Eye (tissue), 1 donor: ENCODE measurements around the gene MAGI1.

Source experiments
- DNase-seq: peaks from one replicate; pipeline ENCODE4 v3.0.0-alpha.2; 2015

Gene MAGI1

DNA sequence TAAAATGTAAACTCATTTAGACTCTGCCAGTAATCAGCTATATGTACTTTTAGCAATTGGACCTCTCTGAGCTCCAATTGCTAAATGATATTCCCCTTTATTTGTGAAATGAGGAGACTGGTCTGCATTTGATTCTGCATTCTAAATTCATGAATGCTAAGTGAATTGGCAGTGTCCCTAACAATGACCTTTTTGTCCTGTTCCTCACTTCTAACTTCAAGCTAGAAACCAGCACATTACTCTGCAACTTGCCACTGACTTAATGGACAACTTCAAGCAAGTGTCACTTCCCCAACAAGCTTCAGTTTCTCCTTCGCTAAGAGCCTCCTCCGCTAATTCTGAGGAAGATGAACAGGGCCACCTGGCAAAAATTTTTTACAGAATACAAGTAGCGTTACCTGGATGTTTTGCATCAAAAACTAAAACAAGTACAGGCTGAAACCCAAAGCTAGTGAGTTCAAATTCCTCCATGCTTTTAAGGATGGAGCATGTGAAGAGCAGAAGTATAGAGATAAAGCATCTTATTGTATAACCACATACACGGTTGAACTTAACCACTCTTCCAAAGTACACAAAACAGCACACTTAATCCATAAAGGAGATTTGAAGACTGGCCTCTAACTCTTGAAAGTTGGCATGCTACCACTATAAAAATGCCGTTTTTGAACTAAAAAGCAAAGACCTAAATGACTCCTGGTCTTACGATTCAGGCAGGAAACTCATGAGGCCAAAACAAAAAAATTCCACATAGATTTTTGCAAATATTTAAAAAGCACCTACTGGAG, 207.6 kb downstream of the MAGI1 start:
- no peak for DNase-seq

DNA sequence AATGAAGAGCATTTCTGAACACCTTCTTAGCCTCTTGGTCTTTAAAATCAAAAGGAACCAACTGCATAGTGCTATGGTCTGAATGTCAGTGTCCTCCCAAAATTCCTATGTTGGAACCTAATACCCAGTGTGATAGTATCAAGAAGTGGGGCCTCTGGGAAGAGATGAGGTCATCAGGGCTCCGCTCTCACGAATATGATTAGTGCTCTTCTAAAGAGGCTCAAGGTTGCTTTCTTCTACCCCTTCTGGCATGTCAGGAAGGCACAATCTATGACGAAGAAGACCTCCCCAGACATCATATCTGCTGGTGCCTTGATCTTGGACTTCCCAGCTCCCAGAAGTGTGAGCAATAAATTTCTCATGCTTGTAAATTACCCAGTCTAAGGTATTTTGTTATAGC, 209.5 kb downstream of the MAGI1 start:
- DNase-seq, result no peak

DNA sequence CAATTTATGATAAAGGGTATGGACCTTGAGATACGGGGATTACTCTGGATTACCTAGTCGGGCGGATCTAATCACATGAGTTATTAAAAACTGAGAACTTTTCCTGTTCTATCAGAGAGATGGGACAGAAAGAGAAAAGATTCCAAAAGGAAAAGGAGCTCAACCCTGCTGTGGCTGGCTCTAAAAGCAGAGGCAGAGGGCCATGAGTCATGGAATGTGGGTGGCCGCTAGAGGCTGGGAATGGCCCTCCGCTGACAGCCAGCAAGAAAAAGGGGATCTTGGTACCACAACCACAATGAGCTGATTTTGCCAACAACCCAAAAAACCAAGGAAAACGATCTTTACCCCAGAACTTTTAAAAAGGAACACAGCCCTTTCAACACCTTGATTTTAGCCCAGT, 210.0 kb downstream of the MAGI1 start:
- no peak for DNase-seq

DNA sequence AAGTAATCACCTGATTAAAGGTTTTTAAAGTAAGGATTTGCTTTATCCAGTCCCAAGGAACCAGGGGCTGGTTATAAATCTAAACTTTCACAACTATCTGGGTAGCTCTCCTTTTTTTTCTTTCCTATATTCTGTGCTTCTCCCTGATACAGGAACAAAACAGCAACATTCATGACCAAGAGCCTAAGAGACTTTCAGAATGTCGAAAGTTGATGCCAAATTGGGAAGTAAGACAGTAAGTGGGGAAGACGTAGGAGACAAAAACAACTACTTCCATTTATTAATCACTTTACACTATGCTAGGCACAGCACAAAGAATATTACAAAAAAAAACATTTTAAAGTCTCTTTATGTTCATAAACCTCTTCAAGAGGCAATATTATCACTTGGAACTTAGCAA, 211.6 kb downstream of the MAGI1 start:
- no peak for DNase-seq

DNA sequence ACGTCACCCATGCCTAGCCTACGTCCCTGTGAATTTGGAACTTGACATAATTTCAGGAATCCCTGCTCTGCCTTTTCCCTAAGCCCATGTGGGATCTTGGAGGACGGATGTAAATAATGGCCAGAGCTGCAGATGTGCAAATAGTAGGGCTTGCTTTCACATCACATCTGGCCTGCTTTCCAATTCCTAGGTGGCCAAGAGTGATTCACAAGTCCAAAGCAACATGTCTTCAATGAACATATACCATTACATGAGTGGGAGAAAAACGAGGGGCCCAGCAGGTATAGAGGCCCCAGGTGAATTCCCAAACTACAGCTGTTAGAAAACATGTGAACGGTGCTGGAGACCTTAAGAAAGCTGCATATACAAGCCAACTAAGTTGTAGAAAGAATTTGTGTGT, 214.6 kb downstream of the MAGI1 start:
- DNase-seq, result no peak

DNA sequence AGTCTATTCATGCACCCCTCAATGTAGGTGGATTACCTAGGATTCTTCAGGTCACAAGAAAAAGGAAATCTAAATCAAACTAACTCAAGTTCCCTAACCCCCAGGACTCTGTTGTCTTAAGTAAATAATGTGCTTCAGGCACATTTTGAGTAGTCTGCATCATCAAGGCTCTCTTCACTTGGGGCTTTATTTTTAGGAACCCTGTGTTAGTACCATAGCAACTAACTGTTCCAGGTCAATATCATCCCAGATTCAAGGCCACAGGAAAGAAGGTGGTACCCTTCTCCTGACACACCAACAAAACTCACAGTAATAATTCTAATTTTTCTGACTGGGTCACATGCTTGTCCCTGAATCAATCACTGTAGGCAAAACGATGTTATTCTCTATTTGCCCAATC, 218.1 kb downstream of the MAGI1 start:
- no peak for DNase-seq

DNA sequence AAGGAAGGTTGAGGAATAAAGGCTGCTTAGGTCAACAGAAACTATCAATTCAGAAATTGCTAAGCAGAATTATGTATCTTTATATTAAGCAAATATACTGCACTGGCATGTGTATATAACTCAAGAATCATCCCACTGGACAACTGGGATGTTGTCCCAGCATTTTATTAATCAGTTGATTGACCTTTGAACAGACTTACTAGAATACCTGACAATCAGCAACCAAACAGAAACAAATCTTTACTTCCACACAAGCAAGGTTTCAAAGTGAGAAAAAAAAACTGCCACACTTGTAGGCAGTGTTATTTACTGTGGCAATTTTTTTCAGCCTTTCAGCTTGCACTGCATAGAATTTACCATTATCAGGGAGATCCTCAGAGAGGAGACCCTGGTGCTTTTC, 218.8 kb downstream of the MAGI1 start:
- no peak for DNase-seq

DNA sequence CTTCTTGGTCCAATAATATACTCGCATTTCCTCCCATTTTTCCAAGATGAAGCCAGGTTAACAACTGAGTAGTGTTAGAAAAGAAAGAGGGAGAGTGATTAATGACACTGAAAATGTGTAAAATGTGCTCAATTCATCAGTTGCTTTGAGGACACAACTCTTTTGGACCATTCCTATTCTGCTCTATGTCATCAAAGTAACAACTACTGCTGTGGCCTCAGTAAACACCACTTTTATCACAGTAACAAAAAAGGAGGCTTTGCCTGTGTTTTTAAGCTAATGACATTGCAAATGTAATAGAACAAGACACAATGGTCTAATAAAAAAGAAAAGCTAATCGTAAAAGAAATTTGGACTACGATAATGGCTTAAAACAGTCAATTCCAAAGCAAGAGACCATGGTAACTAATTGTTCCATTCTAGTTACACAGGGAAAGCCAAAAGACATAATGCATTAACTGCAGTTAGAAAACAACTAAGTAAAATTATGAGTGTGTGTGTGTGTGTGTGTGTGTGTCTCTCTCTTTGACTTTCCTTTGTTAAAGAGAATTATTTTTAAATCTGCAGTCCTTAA, 221.1 kb downstream of the MAGI1 start:
- no peak for DNase-seq

DNA sequence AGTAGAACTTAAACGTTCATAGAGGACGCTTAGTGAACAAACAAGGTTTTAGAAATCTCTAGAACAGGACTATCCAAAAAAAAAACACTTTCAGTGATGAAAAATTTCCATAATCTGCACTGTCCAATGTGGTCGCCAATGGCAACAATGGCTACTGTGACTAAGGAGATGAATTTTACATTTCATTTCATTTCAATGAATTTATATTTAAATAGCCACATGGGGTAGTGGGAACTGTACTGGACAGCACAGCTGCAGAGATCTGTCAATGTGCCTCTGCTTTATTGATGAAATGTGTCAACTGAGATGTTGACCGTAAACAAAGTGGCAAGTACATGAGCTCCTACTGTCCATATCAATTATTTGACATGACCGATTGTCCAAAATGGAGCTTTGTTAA, 222.5 kb downstream of the MAGI1 start:
- DNase-seq, result peak; percentile 62

DNA sequence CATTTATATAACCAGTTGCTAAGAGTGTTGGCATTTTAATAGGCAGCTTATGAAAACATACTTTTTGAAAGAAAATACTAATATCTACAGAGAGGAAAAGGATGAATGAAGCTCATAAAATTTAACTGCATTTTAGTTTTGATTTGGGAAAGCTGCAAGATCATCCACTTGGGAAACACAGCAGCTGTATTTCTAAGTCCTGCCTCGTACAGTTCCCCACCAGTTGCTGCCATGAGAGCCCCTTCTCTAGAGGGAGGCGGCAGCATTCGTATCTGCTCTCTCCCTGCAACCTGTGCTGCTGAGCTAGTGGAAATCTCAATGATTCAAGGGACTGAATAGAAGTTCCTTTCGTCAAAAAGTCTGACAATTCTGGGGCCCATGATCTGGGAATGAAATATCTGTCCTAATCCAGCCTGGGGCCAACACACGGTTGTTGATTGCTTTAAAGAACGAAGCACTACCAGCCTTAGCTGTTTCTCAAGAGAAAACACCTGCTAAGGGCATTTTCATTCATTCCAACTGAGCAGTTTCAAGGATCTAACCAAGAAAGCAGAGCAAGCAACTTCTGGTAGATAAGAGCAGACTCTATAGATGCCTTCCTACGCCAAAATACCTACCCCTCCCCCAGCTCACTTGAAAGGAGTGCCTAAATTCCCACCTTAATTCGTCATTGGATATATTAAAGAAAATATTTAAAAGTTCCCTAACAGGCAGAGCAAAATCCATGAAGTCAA, 223.7 kb downstream of the MAGI1 start:
- peak; percentile 36 for DNase-seq

DNA sequence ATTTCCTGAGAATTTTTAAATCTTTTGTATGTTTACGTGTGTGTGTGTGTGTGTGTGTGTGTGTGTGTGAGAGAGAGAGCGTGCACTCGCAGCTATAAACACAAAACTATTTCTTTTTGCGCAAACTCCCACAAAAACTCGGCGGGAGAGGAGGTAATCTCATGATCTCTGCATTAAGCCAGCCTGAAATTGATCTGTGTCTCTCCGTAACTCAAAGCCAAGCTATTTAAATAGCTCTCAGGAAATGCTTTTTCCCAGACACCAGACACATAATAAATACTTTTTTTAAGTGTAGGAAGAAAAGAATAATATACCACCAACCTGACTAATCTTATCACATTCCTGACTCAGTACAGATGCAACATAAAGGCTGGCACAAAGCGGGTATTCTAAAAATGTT, 226.8 kb downstream of the MAGI1 start:
- DNase-seq, result no peak

DNA sequence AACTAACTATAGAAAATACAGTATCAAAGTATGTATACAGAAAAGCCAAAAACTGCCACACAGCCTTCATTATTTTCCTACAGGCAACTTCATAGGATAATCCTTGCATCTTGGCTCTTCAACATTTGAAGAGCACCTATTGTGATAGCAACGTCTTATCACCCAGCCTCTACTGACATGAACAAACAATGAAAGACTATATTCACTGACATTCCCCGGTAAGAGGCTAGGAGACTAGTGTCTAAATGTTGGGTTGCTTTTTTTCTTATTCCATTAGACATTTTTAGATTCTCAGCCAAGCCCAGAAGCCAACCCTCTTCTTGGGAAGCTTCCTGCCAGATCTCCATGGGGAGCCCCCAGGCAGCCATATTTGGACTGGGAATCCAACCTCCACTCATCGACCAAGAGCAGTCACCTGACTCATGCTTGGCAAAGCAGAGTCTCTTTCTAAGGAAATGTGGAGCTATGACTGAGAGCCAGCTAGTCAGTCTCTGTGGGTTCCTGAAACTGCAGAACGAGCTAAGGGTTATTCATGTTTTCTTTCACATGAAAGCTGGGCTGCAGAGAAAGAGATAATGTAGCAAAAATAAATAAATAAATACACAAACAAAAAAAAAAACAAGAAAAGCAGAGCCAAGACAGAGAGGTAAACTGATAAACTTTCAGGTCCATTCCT, 227.5 kb downstream of the MAGI1 start:
- DNase-seq, result no peak

DNA sequence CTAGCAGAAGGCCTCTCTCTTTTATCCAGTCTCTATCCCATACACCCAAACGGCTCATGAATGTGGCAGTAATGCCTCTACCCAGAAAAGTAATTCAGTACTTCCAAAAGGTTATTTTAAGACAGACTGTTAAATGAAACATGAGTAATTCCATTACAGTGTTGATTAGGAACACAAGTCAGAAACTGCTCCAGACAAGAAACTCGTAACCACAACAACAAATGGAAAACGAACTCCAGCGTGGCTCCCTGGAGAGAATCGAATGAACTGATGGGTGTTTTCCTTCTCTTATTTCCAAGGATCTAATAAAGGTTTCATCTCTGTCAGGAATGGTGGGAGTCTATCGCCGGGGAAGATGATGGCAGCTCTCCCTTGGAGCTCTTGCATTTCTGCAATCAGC, 228.4 kb downstream of the MAGI1 start:
- no peak for DNase-seq

DNA sequence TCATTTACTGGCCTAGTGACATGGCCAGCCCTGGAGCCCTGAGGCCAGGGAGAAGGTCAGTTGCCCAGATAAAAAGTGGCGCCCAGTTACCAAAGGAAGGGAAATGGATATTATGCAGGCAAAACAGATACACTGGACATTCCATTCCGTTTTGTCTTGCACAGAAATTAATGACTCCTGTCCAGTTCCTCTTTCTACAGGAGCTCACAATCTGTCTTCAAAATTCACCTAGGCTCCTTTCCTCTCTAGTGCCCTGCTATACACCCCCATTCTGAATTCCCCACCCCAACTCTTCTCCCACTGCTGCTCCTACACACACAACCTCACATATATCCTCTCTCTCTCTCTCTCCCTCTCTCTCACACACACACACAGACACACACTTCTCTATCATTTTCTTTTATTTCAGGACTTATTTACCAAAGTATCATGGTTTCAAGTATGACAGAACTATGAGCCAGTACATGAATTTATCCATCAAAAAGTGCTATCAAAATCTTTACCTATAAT, 229.0 kb downstream of the MAGI1 start:
- no peak for DNase-seq

DNA sequence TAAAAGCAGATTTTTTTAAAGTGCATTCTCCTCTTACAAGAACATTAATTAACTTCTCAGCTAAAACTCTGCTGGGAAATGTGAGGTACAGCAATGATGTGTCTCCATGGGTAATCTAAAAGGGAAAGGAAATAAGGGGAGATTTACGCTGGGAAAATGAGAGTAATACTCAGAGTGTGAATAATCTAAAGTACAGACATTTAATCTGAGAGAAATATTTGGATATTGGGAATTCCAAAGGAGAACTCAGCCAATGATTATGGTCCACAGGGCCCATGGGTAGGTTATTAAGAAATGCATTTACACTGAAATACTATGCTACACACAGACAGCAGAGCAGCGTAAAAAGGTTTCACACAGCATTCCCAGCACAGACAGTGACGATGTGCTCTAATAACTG, 229.9 kb downstream of the MAGI1 start:
- no peak for DNase-seq

DNA sequence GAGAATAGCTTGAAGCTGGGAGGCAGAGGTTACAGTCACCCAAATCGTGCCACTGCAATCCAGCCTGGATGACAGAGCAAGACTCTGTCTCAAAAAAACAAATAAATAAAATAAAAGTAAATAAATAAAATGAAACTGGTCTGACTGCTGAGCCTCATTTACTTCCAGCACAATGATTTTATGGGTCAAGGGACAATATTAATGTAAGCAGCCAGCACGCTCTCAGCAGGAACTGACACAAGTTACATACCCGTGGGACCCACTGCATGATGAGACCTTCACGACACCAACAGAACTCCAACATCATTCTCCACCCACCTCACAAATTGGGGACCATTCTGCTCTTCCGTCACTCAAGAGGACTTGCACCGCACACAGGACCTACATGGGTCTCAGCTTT, 230.3 kb downstream of the MAGI1 start:
- DNase-seq, result peak; percentile 61

DNA sequence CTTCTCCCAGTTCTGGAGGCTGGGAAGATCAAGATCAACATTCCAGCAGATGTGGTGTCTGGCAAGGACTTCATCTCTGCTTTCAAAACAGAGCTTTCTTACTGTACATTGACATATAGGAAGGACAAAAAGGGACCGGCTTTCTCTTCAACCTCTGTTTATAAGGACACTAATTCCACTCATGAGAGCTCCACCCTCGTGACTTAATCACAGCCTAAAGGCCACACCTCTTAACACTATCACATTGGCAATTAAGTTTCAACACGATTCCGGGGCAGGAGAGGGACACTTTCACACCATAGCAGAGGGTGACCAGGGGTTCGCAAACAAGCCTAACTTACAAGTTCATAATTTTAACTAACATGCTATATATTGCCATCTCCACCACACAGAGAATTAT, 231.5 kb downstream of the MAGI1 start:
- no peak for DNase-seq

DNA sequence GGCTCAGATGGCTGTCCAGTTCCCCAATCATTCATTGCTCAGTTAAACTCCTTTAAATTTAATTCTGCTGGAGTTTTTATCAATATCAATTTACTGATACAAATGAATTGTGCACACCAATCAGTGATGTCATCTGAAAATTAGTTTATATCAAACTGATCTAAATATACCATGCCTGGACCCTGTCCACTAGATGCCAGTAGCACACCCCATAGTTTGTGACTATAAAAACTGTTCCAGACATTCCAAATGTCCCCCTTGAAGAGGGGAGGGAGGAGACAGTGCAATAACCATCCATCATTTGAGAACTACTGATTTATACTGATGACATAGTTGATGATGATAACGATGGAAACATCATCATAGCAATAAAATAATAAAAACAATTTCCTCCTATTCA, 232.1 kb downstream of the MAGI1 start:
- no peak for DNase-seq

DNA sequence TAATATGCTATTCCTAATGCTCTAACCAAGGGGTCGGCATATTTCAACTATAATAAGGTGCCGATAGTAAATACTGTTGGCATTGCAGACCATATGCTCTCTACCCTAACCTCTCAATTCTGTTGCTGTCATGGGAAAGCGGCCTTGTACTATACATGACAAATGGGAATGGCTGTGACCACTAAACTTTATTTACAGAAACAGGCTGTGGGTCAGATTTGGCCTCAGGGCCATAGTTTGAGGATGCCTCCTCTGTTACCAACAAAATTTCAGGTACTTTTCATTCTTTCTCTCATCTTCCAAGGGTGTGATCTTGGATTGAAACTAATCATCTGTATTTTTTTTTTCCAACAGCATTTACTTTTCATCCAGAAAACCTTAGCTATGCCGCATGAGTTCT, 242.0 kb downstream of the MAGI1 start:
- DNase-seq, result no peak

DNA sequence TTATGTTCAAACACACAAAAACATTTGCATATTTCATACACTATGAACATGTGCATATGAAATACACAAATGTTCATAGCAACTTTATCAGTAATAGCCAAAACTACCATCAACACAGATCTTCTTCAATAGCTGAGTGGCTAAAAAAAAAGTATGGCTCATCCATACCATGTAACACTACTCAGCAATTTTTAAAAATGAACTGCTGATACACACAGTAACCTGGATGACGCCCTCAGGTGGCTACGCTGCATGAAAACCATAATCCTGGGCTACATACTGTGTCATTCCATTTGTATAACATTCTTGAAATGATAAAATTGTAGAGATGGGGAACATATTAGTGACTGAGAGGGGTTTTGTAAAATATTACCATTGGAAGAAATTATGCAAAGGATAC, 243.6 kb downstream of the MAGI1 start:
- DNase-seq, result no peak

DNA sequence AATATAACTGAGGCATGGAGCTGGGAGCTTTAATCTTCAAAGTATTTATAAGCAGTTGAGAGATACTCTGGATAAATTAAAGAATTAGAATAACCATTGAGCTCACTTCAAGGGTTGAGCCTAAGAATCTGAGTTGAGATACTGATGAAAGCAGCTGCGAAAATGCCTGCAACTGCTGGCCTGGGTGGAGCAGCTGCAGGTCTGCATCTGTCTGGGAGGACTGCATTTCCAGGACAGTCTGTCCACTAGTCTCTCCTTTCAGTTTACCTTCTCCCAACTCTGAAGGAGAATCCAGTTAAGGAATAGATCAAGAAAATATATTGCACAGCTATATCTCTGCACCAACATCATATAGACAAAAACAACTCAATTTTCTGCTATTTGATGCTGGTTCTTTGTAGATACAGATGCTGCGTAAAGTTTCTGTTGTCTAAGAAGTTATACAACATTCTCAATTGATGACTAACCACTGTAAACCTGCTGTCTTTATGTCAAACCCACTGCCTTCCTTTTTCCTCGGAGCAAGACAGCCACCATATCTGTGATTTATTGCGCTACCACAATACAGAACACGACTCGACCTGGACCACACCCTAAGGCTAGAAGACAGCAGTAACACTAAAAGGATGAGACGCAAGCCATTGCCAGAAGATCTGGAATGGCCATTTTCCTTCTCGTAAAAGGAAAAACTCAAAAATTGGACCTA, 245.1 kb downstream of the MAGI1 start:
- no peak for DNase-seq

DNA sequence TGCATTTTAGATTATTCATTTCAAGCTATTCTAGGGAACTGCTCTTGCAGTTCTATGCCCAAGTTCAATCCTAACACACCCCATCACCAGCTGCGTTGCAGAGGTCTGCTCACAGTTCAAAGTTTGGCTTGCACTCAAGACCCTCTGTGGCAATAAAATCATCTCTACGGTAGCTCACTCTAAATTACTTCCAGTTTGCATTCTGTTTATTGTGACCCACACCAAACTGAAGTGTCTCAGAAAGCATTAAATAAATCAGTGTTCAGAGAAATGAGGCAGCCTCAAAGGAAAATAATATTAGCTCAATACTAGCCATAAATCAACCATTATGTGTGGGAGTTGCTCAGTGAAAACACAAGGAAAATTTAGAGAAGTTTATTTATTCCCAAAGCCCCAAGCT, 250.3 kb downstream of the MAGI1 start:
- no peak for DNase-seq

DNA sequence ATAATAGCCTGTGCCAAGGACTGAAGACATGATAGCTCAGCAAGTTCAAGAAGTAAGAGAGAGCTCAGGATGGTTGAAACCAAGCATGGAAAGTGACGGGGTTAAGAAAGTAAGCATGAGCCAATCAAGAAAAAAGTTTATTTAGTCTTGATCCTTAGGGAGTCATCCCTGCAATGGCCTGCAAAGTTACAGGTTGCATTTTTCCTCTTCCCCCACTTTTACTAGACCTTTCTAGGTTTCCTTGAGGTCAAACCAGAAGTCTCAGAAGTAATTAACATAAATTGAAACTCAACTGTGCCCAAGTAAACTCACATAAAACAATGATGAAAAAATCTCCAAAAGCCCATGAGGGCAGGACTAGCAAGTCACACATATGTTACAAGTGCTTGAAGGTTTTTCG, 250.9 kb downstream of the MAGI1 start:
- no peak for DNase-seq
